EL (cell line): ENCODE results near the gene MAN2A1.

Source experiments
- DNase-seq: peaks from one replicate; pipeline ENCODE4 v3.0.0-alpha.2; 2016

MAN2A1 gene

GRCh38 chr5:109682383-109682782 is 7.3 kb upstream of the MAN2A1 start:
- DNase-seq, result peak; percentile 18

- DNase-seq, result no peak
These were observed 3.8 kb upstream of the MAN2A1 start for GRCh38 chr5:109685916-109686315.

GRCh38 chr5:109688630-109688969 is 1.1 kb upstream of the MAN2A1 start:
- no peak for DNase-seq

DNA sequence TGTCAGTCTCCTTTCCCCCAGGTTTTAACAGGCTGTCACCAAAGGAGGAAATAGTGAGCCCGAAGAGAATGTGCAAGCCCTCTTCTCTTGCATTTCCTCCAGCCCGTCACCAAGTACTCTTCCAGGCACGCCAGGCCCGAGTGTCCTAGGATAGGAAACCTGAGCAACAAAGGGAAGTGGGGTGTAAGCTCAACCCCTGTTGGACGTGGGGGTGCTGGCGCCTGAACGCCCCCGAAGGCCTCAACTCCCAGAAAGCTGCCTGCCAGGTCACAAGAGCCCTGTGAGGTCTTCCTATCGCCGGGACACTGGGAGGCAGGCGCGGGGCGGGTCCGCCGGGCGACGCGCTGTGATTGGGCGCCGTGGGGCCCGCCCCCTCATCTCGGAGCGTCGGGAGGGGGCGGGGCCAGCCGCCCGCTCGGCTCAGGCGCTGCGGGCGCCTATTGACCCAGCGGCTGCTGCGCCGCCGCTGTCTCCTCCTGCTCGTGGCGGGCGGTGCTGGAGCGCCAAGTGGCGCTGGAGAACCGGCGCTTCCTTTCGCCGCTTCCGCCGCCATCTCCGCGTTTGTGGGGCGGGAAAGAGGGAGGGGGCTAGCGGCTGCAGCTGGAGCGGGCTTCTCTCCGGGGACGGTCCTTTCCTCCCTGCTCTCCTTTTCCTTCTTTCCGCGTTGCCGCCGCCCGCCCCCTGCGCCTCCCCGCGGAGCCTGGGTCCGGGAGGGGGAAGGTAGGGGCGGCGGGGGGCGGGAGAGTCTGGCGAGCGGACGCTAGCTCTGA is 572 bp upstream of the MAN2A1 start:
- peak; percentile 90 for DNase-seq

GRCh38 chr5:109690242-109690974 is 681 bp downstream of the MAN2A1 start:
- peak; percentile 53 for DNase-seq

DNA sequence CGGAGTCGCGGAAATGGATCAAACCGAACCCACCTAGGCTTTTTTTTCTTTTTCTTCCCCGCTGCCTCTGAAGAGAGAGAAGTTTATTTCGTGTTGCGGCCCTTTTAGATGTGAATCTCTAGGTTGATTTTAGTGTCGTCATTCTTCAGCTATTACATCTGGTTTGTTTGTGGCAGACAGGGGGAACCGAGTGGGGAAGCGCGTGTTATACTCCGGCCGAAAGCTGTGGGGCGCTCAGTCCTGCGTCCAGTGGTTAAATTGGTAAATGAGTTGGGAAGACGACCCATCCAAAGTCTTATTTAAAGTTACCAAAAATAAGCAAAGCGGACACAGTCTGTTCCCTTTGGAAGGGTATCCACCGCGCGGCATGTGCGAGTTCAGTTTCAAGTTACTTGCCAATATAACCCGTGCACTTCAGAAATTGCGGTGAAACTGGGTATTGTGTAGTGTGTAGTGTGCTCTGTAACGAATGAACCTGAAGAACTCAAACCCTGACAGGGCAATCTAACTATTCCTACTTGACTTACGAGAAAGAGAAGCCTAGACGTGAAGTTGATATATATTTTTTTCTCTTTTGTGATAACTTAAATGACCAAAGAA is 1.3 kb downstream of the MAN2A1 start:
- DNase-seq, result peak; percentile 82

- DNase-seq, result peak; percentile 58
These were observed 2.3 kb downstream of the MAN2A1 start for GRCh38 chr5:109691996-109692395.

GRCh38 chr5:109692852-109693251 is 3.1 kb downstream of the MAN2A1 start:
- DNase-seq, result no peak

DNA sequence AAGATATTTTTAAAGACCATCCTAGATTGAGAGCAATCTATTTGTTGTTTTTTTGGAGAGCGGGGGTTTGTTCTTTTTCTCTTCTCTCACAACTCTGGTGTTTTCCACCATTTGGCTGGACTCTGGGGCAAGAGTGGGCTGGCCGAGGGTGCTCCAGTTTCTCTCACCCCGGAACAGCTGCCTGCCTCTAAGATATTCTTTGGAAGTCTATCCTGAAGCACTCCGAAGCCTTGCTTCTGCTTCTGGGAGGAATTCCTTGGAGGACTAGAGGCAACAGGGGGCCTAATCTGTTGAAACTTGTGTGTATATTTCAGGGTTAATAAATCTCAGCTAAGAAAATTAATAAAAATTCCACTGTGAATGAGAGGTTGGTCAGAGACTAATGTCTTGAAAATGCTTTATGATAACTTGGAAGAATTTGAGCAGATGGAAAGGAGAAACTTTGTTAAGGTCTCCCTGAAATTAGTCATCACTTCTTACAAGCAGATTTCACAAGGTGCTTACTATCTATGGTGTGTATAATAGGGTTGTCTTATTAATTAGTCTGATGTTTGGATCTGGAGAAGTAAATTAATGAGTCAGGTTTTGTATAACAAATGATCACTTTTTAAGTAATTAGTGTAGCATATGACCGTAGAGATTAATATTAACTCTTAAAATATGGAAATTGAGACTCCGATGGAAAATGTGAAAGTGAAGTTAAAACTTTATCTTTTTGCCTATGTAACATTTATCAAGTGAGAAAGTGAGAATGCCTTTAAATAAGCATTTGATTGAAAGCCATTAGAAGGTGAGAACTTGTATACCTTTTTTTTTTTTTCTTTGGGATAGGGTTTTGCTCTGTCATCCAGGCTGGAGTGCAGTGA is 4.0 kb downstream of the MAN2A1 start:
- DNase-seq, result peak; percentile 61

GRCh38 chr5:109694451-109694891 is 4.7 kb downstream of the MAN2A1 start:
- DNase-seq, result peak; percentile 55

DNA sequence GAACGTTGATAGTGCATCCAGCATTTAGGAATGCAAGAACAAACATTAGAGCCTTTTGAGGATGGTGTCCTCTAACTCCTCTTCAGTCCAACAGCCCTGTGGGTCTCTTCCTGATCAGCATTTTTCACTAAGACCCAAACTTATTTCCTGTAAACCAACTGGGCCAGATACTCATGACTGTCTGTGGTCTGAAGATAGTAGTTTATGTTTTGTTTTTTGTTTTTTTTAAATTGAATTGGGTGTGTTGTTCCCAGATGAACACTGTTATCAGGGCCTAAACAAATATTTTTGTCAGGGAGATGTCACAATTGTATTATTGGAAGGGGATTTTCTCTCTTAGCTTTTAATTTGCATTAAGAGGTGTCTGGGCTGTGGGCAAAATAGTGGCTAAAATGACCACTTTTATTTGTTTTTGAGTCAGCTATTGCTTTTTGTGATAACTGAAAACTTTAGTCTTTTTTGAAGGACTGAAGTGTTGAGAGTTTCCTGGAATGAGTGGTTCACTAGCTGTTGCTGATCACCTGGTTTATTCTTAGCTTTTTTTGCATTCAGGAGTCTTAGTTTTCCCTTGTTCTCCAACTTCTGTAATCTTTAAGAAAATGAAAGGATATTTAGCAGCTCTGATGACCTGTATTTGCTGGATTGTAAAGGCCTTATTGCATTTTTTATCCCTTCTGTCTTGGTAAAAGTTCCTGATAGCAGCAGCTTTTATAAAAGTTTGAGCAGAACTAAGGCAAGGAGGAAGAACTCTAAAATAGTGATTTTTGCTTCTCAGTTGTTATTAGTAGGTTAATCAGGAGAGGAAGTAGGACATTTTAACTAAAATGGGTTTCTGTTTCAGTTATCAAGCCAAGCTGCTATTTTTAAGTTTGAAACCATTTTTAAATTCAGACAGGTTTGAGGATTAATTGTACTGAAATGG is 5.5 kb downstream of the MAN2A1 start:
- DNase-seq, result no peak

DNA sequence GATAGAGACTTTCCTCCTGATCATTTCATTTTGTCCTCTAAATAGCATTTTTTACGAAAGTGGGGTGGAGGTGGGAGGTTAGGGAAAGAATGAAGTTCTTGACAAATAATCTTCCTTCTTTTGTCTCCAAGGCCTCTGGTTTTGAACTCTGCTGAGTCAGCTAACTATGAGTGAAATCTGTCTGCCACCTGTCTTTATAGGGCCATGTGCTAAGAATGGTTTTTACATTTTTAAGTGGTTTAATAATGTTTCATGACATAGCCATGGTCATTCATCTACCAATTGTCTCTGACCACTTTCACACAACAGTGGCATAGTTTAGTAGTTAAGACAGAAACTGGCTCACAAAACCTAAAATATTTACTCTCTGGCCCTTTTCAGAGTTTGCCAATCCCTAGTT is 7.6 kb downstream of the MAN2A1 start:
- peak; percentile 15 for DNase-seq

GRCh38 chr5:109700516-109701153 is 10.9 kb downstream of the MAN2A1 start:
- DNase-seq, result no peak

DNA sequence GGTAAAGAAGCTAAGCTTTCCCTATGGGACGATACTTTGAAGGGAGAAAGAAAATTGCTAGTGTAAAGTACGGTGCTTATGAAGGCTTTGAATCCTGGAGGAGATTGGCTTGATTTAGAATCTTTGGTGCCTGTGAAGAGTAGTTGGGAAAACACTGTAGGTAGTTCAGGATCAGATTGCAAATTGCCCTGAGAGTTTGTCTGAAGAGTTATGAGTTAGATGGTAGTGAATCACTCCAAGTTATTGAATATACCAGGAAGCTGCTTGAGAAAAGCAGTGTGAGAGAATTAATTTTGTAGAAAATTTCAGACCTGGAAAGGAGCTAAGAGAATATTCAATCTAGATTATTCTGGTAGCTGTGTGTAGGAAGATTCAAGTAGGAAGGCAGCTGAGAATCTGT is 11.5 kb downstream of the MAN2A1 start:
- no peak for DNase-seq

- DNase-seq, result no peak
These were observed 12.1 kb downstream of the MAN2A1 start for GRCh38 chr5:109701792-109702191.

DNA sequence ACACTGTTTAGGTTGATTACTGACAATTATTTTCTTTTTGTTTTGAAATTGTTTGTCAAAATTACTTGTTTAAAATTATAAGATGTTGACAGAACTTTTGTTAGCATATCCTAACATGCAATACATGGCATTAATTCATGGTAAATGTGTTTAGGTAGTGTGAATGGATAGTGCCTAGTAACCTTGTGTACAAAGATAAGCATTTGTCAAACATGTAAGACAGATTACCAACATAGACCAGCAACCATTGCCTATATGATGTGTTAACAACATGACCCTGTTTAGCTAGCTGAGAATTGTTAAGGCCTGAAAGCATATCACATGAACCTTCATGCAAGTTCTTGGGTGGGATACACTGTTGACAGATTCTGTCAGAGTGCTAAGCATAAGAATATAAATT is 13.4 kb downstream of the MAN2A1 start:
- no peak for DNase-seq

DNA sequence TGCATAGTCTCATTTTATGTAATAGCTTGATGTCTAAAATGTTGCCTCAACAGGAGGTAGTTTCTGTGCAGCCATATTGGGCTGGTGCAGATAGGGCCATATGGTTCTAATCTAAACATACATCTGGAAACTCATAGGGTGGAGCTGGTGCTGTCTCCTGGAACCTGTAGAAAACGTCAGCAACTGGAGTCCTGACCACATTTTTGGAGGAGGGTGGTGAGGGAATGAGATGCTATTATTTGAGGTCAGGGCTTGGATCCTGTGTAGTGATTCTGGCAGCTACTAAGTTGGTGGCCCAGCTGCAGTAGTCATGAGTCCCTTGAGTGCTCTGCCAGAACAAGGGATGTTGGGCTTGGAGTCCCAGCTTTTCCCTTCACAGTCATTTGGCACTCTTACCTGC is 14.1 kb downstream of the MAN2A1 start:
- DNase-seq, result peak; percentile 11

DNA sequence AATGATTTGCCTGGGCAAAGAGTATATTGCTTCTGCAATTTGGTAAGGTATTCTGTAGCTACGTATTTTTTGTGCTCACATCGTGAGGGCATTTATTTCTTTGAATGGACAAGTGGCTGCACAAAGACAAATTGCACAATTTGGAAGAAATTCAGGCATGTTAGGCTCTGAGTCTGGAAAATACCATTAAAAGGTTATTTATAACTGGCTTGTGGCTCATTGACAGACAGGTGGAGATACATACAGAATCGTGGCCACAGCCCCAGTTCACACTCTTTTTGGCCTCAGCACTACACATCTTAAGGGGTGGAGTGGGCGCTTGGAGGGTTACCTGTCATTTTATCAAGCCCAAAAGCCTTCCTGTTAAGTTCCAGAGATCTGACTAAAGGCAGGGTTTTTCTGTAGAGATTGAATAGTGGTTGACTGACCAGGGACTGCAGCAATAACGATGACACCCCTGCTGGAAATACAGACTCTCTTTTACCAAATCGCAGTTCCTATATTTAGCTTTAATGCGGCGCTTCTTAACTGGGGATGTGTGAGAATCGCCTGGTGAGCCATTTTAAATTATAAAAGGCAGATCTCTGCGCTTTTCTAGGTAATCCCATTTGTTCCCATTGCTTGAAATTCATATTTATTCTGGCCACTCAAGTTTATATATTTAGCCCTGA is 14.7 kb downstream of the MAN2A1 start:
- no peak for DNase-seq

GRCh38 chr5:109705596-109705995 is 15.9 kb downstream of the MAN2A1 start:
- DNase-seq, result peak; percentile 38

DNA sequence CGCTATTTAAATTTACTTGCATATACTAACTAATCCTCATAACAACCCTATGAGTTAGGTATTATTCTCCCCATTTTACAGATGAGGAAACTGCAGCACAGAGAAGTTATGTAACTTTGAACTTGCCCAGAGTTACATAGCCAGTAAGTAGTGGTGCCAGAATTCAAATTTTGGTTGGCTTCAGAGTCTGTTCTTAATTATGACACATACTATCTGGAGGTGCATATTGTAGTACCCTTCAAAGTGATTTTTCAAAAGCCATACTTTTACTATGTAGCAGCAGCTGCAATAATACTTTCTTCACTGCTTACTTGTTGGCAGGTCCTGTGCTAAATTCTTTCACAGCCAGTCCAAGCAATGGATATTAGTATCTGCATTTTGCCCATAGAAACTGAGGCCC is 16.4 kb downstream of the MAN2A1 start:
- DNase-seq, result no peak

- DNase-seq, result no peak
These were observed 17.8 kb downstream of the MAN2A1 start for GRCh38 chr5:109707531-109707930.
